Spleen (tissue), 7 donors: ENCODE data around the gene RMRP.

Source experiments
- CTCF ChIP-seq, 11 experiments: fragments of 200-600 bp in 7 of 11; fragments of 450-650 bp in 4 of 11; sonication (generic) in 4 of 11; IDR thresholded peaks in 8 of 11; conservative IDR thresholded peaks in 3 of 11; 1 replicate in 7 of 11; 2 replicates in 4 of 11; pipeline versions ENCODE4 v1.4.0 to v1.8.0; 2016 to 2021; ENCODE audit warnings: antibody characterized with exemption in 11 of 11, inconsistent platforms in 4 of 11, mild to moderate bottlenecking in 1 of 11
- POLR2A ChIP-seq, 3 donors: fragments of 450-650 bp; IDR thresholded peaks; one replicate each; pipeline ENCODE4 v1.5.1; 2017; ENCODE audit warnings: antibody characterized with exemption in 3 of 3, mild to moderate bottlenecking in 1 of 3
- donor health status: DM: no; HTN: no; CAD: no; lungs with moderate emphysema.
- donor health status: DM: no; HTN: no; CAD: no.
- donor health status: DM: no; HTN: no; CAD: no.

- TF ChIP-seq CTCF (IDR thresholded peaks at IDR 0.05 in 8 of 11, conservative IDR thresholded peaks at IDR 0.05 in 3 of 11) = no peak
- no peak for TF ChIP-seq POLR2A (IDR thresholded peaks at IDR 0.05)
Measured at GRCh38 chr9:35683323-35683722, 25.5 kb upstream of the RMRP start.
